IMR-90 (cell line): Measurements from ENCODE around the gene KIDINS220.

Source experiments
- BHLHE40 ChIP-seq: fragments of 150-350 bp; IDR thresholded peaks from 2 replicates; pipeline ENCODE4 v1.6.1; 2016; ENCODE audit warnings: mild to moderate bottlenecking, low read depth, low read length
- CEBPB ChIP-seq: IDR thresholded peaks from 2 replicates; pipeline ENCODE4 v1.6.1; 2012; ENCODE audit warnings: low read depth, low read length, improper control_type of control experiment
- FOS ChIP-seq: fragments of 150-350 bp; IDR thresholded peaks from 2 replicates; pipeline ENCODE4 v1.6.1; 2016; ENCODE audit warnings: low read depth, low read length
- MAZ ChIP-seq: IDR thresholded peaks from 2 replicates; pipeline ENCODE4 v1.6.1; 2012; ENCODE audit warnings: low read depth, mild to moderate bottlenecking, low read length, improper control_type of control experiment, moderate library complexity, borderline replicate concordance
- MXI1 ChIP-seq: IDR thresholded peaks from 2 replicates; pipeline ENCODE4 v1.6.1; 2012; ENCODE audit warnings: low read depth, mild to moderate bottlenecking, low read length, moderate library complexity, borderline replicate concordance
- POLR2A ChIP-seq: IDR thresholded peaks from 2 replicates; pipeline ENCODE4 v1.6.1; 2012; ENCODE audit warnings: mild to moderate bottlenecking, low read depth, low read length
- RAD21 ChIP-seq: IDR thresholded peaks from 2 replicates; pipeline ENCODE4 v1.6.1; 2012; ENCODE audit warnings: low read length, improper control_type of control experiment
- RFX5 ChIP-seq: IDR thresholded peaks from 2 replicates; pipeline ENCODE4 v1.8.0; 2012; ENCODE audit warnings: low read depth, mild to moderate bottlenecking, low read length, moderate library complexity
- SMC3 ChIP-seq: fragments of 150-350 bp; IDR thresholded peaks from 2 replicates; pipeline ENCODE4 v1.6.1; 2016; ENCODE audit warnings: low read depth, mild to moderate bottlenecking, antibody characterized with exemption, low read length, moderate library complexity
- TF ChIP-seq, protein P1 (sequence below): conservative IDR thresholded peaks from 2 replicates; pipeline ENCODE4 v1.5.1; 2012; ENCODE audit warnings: mild to moderate bottlenecking, low read depth, low read length, improper control_type of control experiment

DNA sequence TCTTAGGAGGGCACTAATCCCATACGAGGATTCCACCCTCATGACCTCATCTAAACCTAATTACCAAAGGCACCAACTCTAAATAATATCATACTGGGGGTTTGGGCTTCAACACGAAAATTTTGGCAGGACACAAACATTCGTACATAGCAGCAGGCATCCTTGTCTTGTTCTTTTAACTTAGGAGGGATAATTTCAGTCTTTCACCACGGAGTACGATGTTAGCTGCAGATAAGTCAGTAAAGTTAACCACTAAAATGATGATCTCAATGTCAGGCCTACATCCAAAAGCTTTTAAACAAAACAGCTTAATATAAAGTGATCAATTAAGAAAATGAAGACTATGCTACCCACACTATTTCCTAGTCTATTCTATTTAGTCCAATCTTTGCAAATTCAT lies 80.7 kb downstream of the KIDINS220 start:
- TF ChIP-seq RAD21 (no peak), POLR2A (no peak), RFX5 (no peak), MXI1 (no peak), CEBPB (no peak), SMC3 (no peak), BHLHE40 (no peak), MAZ (no peak), FOS (no peak)
- TF ChIP-seq, protein P1, sequence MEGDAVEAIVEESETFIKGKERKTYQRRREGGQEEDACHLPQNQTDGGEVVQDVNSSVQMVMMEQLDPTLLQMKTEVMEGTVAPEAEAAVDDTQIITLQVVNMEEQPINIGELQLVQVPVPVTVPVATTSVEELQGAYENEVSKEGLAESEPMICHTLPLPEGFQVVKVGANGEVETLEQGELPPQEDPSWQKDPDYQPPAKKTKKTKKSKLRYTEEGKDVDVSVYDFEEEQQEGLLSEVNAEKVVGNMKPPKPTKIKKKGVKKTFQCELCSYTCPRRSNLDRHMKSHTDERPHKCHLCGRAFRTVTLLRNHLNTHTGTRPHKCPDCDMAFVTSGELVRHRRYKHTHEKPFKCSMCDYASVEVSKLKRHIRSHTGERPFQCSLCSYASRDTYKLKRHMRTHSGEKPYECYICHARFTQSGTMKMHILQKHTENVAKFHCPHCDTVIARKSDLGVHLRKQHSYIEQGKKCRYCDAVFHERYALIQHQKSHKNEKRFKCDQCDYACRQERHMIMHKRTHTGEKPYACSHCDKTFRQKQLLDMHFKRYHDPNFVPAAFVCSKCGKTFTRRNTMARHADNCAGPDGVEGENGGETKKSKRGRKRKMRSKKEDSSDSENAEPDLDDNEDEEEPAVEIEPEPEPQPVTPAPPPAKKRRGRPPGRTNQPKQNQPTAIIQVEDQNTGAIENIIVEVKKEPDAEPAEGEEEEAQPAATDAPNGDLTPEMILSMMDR: no peak
